MCF 10A (cell line): ENCODE measurements around the gene PDE7B. TPM values are rescaled to one million over a fixed set of nuclear protein-coding genes. Genes with fewer than 3 reads are reported as not detected.

ENCODE experiments used
- BruUV-seq: library from RNA; stranded (reverse); fragments of 400-500 nt; replicated peaks from 2 replicates; lab custom pipeline; 2021; lab: Mats Ljungman, UMichigan
- CTCF ChIA-PET: fragments of 300-600 bp; sonication (Branson Sonifier 250); formaldehyde crosslinking; extraction: SDS; loops from one replicate; lab custom pipeline; 2021; ENCODE audit warnings: antibody characterized with exemption, inconsistent platforms; lab: Yijun Ruan, JAX
- POLR2A ChIA-PET: fragments of 300-600, 350-650 bp; sonication (Branson Sonifier 250); formaldehyde crosslinking; extraction: SDS; loops from one replicate; lab custom pipeline; 2020; ENCODE audit warnings: antibody characterized with exemption, inconsistent platforms; lab: Yijun Ruan, JAX
- DNase-seq: peaks from one replicate; pipeline ENCODE4 v3.0.0-alpha.2; 2018; ENCODE audit not compliant: unreplicated experiment
- H3K27ac Mint-ChIP-seq: one replicate; pipeline ENCODE4 v1.8.0; 2022; ENCODE audit warnings: mild to moderate bottlenecking, low read depth, mixed read lengths; ENCODE audit not compliant: unreplicated experiment
- H3K27me3 Mint-ChIP-seq: one replicate; pipeline ENCODE4 v1.8.0; 2022; ENCODE audit warnings: mixed read lengths; ENCODE audit not compliant: insufficient read depth, unreplicated experiment
- H3K36me3 Mint-ChIP-seq: one replicate; pipeline ENCODE4 v1.8.0; 2022; ENCODE audit warnings: mild to moderate bottlenecking, moderate library complexity, mixed read lengths; ENCODE audit not compliant: insufficient read depth, unreplicated experiment
- H3K4me1 Mint-ChIP-seq: one replicate; pipeline ENCODE4 v1.8.0; 2022; ENCODE audit warnings: mixed read lengths; ENCODE audit not compliant: insufficient read depth, unreplicated experiment
- H3K4me3 Mint-ChIP-seq: one replicate; pipeline ENCODE4 v1.8.0; 2022; ENCODE audit warnings: mild to moderate bottlenecking, moderate library complexity, mixed read lengths; ENCODE audit not compliant: unreplicated experiment
- H3K9me3 Mint-ChIP-seq: one replicate; pipeline ENCODE4 v1.8.0; 2022; ENCODE audit warnings: mixed read lengths; ENCODE audit not compliant: unreplicated experiment
- intact Hi-C: fragments of 100-400 bp; cut with micrococcal nuclease; formaldehyde crosslinking; loops from 2 replicates; pipeline ENCODE4 v1.14.1; 2022
- total RNA-seq: library from RNA; stranded (reverse); gene quantifications from 2 replicates; pipeline ENCODE4 v1.2.3, GENCODE V29; 2022
- TF ChIP-seq, protein P1 (sequence below): fragments of 200-600 bp; IDR thresholded peaks from one replicate; pipeline ENCODE4 v1.8.0; 2022; ENCODE audit warnings: antibody characterized with exemption, mild to moderate bottlenecking; ENCODE audit not compliant: unreplicated experiment

The PDE7B gene
- total RNA-seq, 1 experiment from 2014 or later = 1.4 TPM

DNA sequence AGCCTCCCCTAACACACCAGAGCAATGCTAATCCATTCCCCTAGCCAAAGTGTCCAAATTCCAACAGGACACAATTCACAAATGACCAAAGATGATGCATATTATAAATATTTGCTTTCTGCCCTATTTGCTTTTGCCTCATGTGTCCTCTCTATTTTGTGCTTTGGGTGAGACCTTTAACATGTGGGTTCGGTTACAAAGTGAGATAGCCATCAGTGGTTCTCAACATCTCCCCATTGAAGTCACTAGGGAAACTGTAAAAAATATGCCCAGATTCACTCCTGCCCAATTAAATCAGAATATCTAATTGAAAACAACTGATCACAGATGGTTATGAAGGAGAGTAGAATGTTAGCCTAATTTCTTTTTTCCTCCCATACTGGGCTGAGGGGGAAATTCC, 239.4 kb downstream of the PDE7B start:
- H3K9me3 Mint-ChIP-seq = peaks cover 11% of the 10 kb centered on the region

DNA sequence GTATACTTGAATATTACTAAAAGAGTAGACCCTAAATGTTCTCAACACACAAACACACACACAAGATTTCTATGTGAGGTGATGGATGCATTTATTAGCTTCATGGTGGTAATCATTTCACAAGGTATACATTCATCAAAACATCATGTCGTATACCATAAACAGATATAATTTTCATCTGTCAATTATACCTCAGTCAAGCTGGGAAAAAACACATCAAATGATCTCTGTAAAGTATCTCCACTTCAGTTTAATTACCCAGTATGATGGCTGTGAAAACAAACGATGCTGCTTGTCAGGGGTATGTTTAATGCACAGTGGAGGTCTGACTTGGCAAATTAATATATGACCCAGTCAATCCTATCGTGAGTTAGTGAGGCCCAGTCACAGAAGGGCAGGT, 241.4 kb downstream of the PDE7B start:
- DNase-seq = no peak
- Mint-ChIP-seq H3K36me3 (no peaks in the 10 kb centered on the region), H3K27ac (no peak overlapping the region), H3K4me1 (no peaks in the 10 kb centered on the region), H3K27me3 (no peaks in the 10 kb centered on the region), H3K9me3 (peaks cover 11% of the 10 kb centered on the region), H3K4me3 (no peak overlapping the region)
- POLR2A ChIA-PET = no interaction called here
- intact Hi-C loops = no loop called here
- TF ChIP-seq, protein P1, sequence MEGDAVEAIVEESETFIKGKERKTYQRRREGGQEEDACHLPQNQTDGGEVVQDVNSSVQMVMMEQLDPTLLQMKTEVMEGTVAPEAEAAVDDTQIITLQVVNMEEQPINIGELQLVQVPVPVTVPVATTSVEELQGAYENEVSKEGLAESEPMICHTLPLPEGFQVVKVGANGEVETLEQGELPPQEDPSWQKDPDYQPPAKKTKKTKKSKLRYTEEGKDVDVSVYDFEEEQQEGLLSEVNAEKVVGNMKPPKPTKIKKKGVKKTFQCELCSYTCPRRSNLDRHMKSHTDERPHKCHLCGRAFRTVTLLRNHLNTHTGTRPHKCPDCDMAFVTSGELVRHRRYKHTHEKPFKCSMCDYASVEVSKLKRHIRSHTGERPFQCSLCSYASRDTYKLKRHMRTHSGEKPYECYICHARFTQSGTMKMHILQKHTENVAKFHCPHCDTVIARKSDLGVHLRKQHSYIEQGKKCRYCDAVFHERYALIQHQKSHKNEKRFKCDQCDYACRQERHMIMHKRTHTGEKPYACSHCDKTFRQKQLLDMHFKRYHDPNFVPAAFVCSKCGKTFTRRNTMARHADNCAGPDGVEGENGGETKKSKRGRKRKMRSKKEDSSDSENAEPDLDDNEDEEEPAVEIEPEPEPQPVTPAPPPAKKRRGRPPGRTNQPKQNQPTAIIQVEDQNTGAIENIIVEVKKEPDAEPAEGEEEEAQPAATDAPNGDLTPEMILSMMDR = no peak
- CTCF ChIA-PET = interaction anchor here (0.6 kb wide), 1 partner anchor 13 kb away, joined by 3 read pairs; no protein-coding TSS in a partner anchor
- BruUV-seq = no TSS peak

More for the DNA sequence above, 239.4 kb downstream of the PDE7B start:
- Mint-ChIP-seq H3K27me3 (no peaks in the 10 kb centered on the region), H3K36me3 (no peaks in the 10 kb centered on the region), H3K27ac (no peak overlapping the region), H3K4me1 (no peaks in the 10 kb centered on the region), H3K4me3 (no peak overlapping the region)
- ChIA-PET POLR2A (no interaction called here), CTCF (no interaction called here)
- no peak for DNase-seq
- TF ChIP-seq, protein P1 = no peak
- BruUV-seq = no TSS peak
- intact Hi-C loops = no loop called here

DNA sequence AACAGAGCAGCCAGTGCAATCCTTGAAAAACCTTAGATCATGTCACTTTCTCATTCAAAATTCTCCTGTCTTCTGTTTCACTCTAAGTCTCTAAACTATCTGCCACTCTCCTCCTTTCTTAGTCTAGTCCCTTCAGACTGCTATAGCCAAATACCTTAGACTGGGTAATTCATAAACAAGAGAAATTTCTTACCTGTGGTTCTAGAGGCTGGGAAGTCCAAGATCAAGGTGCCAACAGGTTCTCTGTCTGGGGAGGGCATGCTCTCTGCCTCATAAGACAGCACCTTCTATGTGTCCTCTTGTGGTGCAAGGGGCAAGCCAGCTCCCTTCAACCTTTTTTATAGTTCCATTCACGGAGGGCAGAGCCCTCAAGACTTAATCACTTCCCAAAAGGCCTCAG, 242.3 kb downstream of the PDE7B start:
- no peaks in the 10 kb centered on the region for H3K4me1 Mint-ChIP-seq

DNA sequence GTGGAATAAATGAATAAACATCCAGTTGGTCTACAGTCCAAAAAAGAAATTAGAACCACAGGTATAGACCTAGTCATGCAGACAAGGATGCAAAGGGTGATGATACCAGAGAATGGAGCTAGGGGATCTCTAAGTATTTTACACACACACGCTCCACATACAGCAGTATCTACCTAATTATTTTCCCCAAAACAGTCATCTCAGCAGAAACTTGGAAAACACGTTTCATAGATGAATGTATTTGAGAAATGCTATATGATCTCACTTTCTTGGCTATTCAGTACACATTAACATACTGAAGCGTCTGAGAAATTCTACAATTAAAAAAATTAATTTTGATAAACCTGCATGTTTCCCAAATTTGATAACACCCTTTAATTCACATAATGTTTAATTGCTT, 243.3 kb downstream of the PDE7B start:
- BruUV-seq = no TSS peak
- H3K9me3 Mint-ChIP-seq = peaks cover 11% of the 10 kb centered on the region
- intact Hi-C loops = no loop called here
- CTCF ChIA-PET = no interaction called here
- no peak overlapping the region for H3K4me3 Mint-ChIP-seq
- TF ChIP-seq, protein P1 = no peak
- H3K27ac Mint-ChIP-seq = no peak overlapping the region
- no peaks in the 10 kb centered on the region for H3K27me3 Mint-ChIP-seq
- no peak for DNase-seq
- POLR2A ChIA-PET = interaction anchor here (0.7 kb wide), 1 partner anchor 25 kb away, joined by 3 read pairs; no protein-coding TSS in a partner anchor
- H3K36me3 Mint-ChIP-seq = no peaks in the 10 kb centered on the region
- no peaks in the 10 kb centered on the region for H3K4me1 Mint-ChIP-seq

More for the DNA sequence above, 242.3 kb downstream of the PDE7B start:
- ChIA-PET CTCF (no interaction called here), POLR2A (no interaction called here)
- H3K36me3 Mint-ChIP-seq = no peaks in the 10 kb centered on the region
- no peak for DNase-seq
- no peaks in the 10 kb centered on the region for H3K27me3 Mint-ChIP-seq
- TF ChIP-seq, protein P1 = no peak
- no peak overlapping the region for H3K4me3 Mint-ChIP-seq
- intact Hi-C loops = no loop called here
- no peak overlapping the region for H3K27ac Mint-ChIP-seq
- peaks cover 11% of the 10 kb centered on the region for H3K9me3 Mint-ChIP-seq
- BruUV-seq = no TSS peak
